ENCODE data around the gene CCDC47. TPM values are rescaled to one million over a fixed set of nuclear protein-coding genes. Genes with fewer than 3 reads are reported as not detected.
"Not testable (repeated sequence)": the region's sequence is repeated elsewhere in the genome, so short reads cannot be mapped to it uniquely, and the experiment has no call there.

The CCDC47 gene
- total RNA-seq, 1 donor from 2014 or later: 27.6 TPM

DNA sequence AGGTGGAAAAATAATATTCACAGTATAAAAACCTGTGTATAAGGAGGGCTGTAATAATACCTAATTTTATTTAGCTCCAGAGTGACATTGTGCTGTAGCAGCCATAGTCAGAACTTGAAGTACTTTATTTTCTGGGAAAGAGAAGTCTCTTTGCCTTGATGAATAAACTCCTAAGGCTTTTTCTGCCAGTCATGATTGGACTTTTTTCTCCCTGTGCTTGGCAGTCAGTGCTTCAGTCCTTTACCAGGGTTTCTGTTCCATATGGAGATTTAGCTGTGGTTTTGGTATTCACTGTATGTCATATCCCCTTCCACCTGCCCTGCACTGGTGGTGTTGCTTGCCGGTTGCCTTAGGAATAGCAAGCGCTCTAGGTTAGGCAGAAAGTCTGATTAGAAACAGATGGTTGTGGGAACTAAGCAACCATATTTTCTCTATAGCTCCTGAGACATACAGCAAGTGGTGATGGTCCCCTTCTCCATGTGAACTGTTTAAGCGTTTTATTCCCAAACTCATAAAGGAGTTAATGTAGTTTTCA lies 25.2 kb upstream of the CCDC47 start:
- DNase-seq (ENCODE audit: low read depth): no peak
- TF ChIP-seq, protein P1, sequence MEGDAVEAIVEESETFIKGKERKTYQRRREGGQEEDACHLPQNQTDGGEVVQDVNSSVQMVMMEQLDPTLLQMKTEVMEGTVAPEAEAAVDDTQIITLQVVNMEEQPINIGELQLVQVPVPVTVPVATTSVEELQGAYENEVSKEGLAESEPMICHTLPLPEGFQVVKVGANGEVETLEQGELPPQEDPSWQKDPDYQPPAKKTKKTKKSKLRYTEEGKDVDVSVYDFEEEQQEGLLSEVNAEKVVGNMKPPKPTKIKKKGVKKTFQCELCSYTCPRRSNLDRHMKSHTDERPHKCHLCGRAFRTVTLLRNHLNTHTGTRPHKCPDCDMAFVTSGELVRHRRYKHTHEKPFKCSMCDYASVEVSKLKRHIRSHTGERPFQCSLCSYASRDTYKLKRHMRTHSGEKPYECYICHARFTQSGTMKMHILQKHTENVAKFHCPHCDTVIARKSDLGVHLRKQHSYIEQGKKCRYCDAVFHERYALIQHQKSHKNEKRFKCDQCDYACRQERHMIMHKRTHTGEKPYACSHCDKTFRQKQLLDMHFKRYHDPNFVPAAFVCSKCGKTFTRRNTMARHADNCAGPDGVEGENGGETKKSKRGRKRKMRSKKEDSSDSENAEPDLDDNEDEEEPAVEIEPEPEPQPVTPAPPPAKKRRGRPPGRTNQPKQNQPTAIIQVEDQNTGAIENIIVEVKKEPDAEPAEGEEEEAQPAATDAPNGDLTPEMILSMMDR (conservative IDR thresholded peaks at IDR 0.05; ENCODE audit: low read depth, low read length): no peak
- no peak overlapping the region for H3K4me3 ChIP-seq (ENCODE audit: low read depth, low read length)

DNA sequence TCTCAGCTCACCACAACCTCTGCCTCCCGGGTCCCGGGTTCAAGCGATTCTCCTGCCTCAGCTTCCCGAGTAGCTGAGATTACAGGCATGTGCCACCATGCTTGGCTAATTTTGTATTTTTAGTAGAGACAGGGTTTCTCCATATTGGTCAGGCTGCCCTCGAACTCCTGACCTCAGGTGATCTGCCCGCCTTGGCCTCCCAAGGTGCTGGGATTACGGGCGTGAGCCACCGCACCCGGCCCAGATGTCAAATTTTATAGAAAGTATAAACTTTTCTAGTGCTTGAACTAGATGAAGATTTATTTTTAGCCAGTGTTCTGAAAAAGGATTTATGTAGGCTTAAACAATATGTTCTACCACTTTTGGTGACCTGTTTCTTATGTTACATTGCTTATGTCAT lies 23.0 kb upstream of the CCDC47 start:
- DNase-seq (ENCODE audit: low read depth); H3K4me3 ChIP-seq (ENCODE audit: low read depth, low read length): not testable (repeated sequence)

DNA sequence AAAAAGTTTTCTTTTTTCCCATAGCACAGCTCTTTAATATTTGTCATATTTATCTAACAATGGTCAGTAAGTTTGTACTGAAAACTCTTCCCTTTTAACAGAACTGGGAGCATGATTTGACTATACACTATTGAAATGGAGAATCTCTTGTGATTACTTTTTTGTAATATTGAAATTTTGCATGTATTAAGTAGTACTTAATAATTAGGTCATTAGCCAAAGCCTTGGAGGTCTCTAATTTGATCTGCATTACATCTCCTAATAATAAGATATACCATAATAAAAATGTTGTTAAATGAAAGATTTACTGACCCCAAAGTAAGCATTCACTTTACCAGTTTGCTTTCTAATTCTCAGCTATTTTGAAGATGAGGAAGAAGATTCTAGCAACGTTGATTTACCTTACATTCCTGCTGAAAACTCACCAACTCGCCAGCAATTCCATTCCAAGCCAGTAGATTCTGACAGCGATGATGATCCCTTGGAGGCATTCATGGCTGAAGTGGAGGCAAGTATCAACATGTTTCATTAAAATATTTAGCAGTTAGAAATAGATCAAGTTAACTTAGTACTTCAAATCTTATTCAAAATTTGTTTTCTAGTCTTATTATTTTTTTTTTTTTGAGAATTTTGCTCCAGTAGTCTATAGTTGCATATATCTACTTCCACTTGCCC lies 18.8 kb upstream of the CCDC47 start:
- no peak for DNase-seq (ENCODE audit: low read depth)
- TF ChIP-seq, protein P1 (conservative IDR thresholded peaks at IDR 0.05; ENCODE audit: low read depth, low read length): no peak
- no peak overlapping the region for H3K4me3 ChIP-seq (ENCODE audit: low read depth, low read length)

DNA sequence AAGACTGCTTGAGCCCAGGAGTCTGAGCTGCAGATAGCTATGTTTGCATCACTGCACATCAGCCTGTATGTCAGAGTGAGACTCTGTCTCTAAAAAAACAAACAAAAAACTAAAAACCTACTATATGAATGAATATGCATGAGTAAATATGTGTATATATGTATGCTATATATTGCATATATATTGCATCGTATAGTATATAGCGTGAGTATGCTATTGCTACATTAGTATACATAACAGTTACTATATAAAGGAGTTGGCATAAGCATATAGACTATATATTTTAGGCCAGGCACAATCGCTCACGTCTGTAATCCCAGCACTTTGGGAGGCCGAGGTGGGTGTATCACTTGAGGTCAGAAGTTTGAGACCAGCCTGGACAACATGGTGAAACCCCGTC lies 16.7 kb upstream of the CCDC47 start:
- H3K4me3 ChIP-seq (ENCODE audit: low read depth, low read length): no peak overlapping the region
- no peak for DNase-seq (ENCODE audit: low read depth)
- TF ChIP-seq, protein P1 (conservative IDR thresholded peaks at IDR 0.05; ENCODE audit: low read depth, low read length): no peak

DNA sequence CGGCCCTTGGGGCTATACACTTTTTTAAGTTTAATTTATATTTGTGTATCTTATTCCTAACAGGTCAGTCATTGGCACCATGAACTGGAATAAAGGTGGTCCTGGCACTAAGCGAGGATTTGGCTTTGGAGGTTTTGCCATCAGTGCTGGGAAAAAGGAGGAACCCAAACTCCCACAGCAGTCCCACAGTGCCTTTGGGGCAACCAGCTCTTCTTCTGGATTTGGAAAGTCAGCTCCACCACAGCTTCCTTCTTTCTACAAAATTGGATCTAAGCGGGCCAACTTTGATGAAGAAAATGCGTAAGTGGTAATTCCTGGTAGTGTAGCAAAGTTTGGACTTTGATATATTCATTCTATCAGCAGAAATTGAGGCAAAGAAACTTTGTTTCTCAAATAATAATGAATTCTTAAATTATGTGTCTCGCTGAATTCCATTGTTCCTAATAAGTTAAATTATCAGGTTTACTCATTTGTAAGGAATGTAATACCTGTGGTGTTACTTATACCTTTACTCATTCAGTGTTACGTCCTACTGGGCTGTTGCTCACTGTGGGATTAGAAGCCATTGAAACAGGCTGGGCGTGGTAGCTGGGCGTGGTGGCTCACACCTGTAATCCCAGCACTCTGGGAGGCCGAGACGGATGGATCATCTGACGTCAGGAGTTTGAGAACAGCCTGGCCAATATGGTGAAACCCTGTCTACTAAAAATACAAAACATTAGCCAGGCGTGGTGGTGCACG lies 13.7 kb upstream of the CCDC47 start:
- TF ChIP-seq, protein P1 (conservative IDR thresholded peaks at IDR 0.05; ENCODE audit: low read depth, low read length): no peak
- no peak for DNase-seq (ENCODE audit: low read depth)
- no peak overlapping the region for H3K4me3 ChIP-seq (ENCODE audit: low read depth, low read length)

DNA sequence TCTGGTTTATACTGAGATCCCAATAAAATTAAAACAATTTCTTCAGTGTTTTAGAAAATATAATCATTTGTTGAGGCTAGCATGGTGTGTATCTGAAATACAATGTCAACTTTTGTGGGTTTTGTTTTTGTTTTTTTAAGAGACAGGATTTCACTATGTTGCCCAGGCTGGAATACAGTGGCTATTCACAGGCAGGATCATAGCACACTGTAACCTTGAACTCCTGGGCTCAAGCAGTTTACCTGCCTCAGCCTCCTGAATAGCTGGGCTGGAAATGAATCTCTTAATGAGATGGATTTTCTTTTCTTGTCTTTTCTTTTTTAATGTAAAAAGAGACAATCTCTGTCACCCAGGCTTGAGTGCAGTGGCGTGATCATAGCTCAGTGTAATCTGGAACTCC lies 12.7 kb upstream of the CCDC47 start:
- no peak for DNase-seq (ENCODE audit: low read depth)
- TF ChIP-seq, protein P1 (conservative IDR thresholded peaks at IDR 0.05; ENCODE audit: low read depth, low read length): no peak
- no peak overlapping the region for H3K4me3 ChIP-seq (ENCODE audit: low read depth, low read length)

DNA sequence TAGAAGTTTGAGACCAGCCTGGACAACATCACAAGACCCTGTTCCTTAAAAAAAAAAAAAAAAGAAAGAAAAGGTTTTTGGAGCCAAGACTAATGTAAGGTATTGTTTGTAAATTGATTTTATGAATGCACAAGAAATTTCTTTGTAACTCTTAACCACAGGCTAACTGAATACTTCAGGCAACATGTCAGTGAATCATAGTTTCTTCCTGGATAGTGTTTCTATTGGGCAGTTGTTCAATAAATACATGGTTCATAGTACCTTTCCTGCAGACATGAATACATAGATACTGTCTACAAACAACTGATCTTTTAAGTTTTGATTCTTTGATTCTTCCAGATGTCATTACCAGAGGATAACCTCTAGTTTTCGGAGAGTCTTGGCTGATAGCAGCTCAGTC lies 12.2 kb upstream of the CCDC47 start:
- no peak overlapping the region for H3K4me3 ChIP-seq (ENCODE audit: low read depth, low read length)
- TF ChIP-seq, protein P1 (conservative IDR thresholded peaks at IDR 0.05; ENCODE audit: low read depth, low read length): no peak
- no peak for DNase-seq (ENCODE audit: low read depth)

Data from epithelial cell of proximal tubule (primary cell).